HepG2 (cell line): ENCODE data around the gene ZDHHC21. TPM values are rescaled to one million over a fixed set of nuclear protein-coding genes. Genes with fewer than 3 reads are reported as not detected.

Source experiments
- ATAC-seq: fragments of 200-7000 bp; cut with Tn5 transposase; 3 replicates; pipeline ENCODE4 v1.9.1; 2020; ENCODE audit warnings: mild to moderate bottlenecking, moderate library complexity
- BruUV-seq: library from RNA; stranded (reverse); fragments of 400-500 nt; replicated peaks from 2 replicates; lab custom pipeline; 2021; lab: Mats Ljungman, UMichigan
- CTCF ChIA-PET: fragments of 300-600 bp; formaldehyde crosslinking; extraction: SDS; loops from one replicate; lab custom pipeline; 2021; ENCODE audit warnings: low total read pairs, inconsistent platforms, low intra/inter-chr PET ratio; lab: Yijun Ruan, JAX
- POLR2A ChIA-PET: fragments of 350-600 bp; sonication (Branson Sonifier 250); formaldehyde crosslinking; loops from one replicate; lab custom pipeline; 2020; ENCODE audit warnings: antibody characterized with exemption, inconsistent platforms; lab: Yijun Ruan, JAX
- DNase-seq: peaks from one replicate; pipeline ENCODE4 v3.0.0-alpha.2; 2015; ENCODE audit warnings: low spot score
- FAIRE-seq: peaks from 3 replicates; lab custom pipeline; 2011; peaks lifted over from hg19 to GRCh38; lab: Jason Lieb, UNC
- H2AFZ ChIP-seq: one replicate; pipeline ENCODE4 v1.6.1; 2011; ENCODE audit warnings: low read length, inconsistent platforms
- H3K27ac ChIP-seq: fragments of 300-600 bp; 3 replicates; pipeline ENCODE4 v1.8.0; 2011; ENCODE audit warnings: mixed run types, mild to moderate bottlenecking, mixed read lengths, low read length, inconsistent platforms; ENCODE audit not compliant: insufficient read depth; ENCODE audit errors: extremely low read length
- H3K27me3 ChIP-seq, 2 experiments: fragments of 200-600 bp in 1 of 2; 2 replicates in 1 of 2; 3 replicates in 1 of 2; pipeline versions ENCODE4 v1.6.0 to v1.8.0; 2011; ENCODE audit warnings: low read length in 2 of 2, mild to moderate bottlenecking in 2 of 2, moderate library complexity in 2 of 2, inconsistent platforms in 1 of 2; ENCODE audit not compliant: insufficient read depth in 2 of 2, control insufficient read depth in 1 of 2
- H3K36me3 ChIP-seq, 2 experiments: fragments of 200-600 bp in 1 of 2; replicated peaks in 1 of 2; 2 replicates in 1 of 2; 3 replicates in 1 of 2; pipeline versions ENCODE4 v1.5.1 to v1.8.0; 2011; ENCODE audit warnings: low read length in 2 of 2, inconsistent platforms in 1 of 2; ENCODE audit not compliant: insufficient read depth in 2 of 2, control insufficient read depth in 1 of 2
- H3K4me1 ChIP-seq: 2 replicates; pipeline ENCODE4 v1.5.1; 2012; ENCODE audit warnings: low read length, inconsistent platforms; ENCODE audit not compliant: insufficient read depth
- H3K4me2 ChIP-seq: 2 replicates; pipeline ENCODE4 v1.6.0; 2011; ENCODE audit warnings: low read depth, low read length, inconsistent platforms
- H3K4me3 ChIP-seq, 3 experiments: fragments of 200-600 bp in 1 of 3; sonication (generic), shearing (Covaris generic) in 1 of 3; replicated peaks in 1 of 3; 2 replicates each; pipeline ENCODE4 v1.5.1; 2011 to 2016; ENCODE audit warnings: low read length in 3 of 3, inconsistent platforms in 2 of 3, low read depth in 2 of 3, mild to moderate bottlenecking in 2 of 3, control low read depth in 1 of 3, mixed read lengths in 1 of 3; ENCODE audit not compliant: insufficient read depth in 1 of 3
- H3K79me2 ChIP-seq: one replicate; pipeline ENCODE4 v1.6.1; 2011; ENCODE audit warnings: low read length, inconsistent platforms; ENCODE audit not compliant: insufficient read depth
- H3K9ac ChIP-seq: 2 replicates; pipeline ENCODE4 v1.6.0; 2011; ENCODE audit warnings: mild to moderate bottlenecking, low read depth, low read length, inconsistent platforms; ENCODE audit not compliant: insufficient read depth
- H3K9me3 ChIP-seq: 2 replicates; pipeline ENCODE4 v1.5.1; 2012; ENCODE audit warnings: mild to moderate bottlenecking, low read length
- H4K20me1 ChIP-seq: 2 replicates; pipeline ENCODE4 v1.6.0; 2011; ENCODE audit warnings: inconsistent platforms, mild to moderate bottlenecking, low read length, moderate library complexity; ENCODE audit not compliant: insufficient read depth
- KAT8 ChIP-seq: IDR thresholded peaks from 2 replicates; pipeline ENCODE4 v1.6.1; 2016; ENCODE audit warnings: missing genetic modification reagents, missing compliant biosample characterization
- NCOA2 ChIP-seq: sonication (generic); formaldehyde crosslinking; IDR thresholded peaks from 2 replicates; pipeline ENCODE4 v1.8.0; 2022; ENCODE audit warnings: inconsistent platforms
- SATB2 ChIP-seq: sonication (generic); formaldehyde crosslinking; IDR thresholded peaks from 2 replicates; pipeline ENCODE4 v1.5.0; 2020; ENCODE audit warnings: missing genetic modification reagents
- SNAPC2 ChIP-seq: sonication (generic); formaldehyde crosslinking; IDR thresholded peaks from 2 replicates; pipeline ENCODE4 v1.8.1; 2022; ENCODE audit warnings: mild to moderate bottlenecking, missing genetic modification reagents
- SOX13 ChIP-seq, 3 experiments: fragments of 450-650 bp in 1 of 3; sonication (generic) in 1 of 3; formaldehyde crosslinking in 1 of 3; IDR thresholded peaks in 2 of 3; conservative IDR thresholded peaks in 1 of 3; 2 replicates each; pipeline versions ENCODE4 v1.5.0 to v1.6.1; 2016 to 2020; ENCODE audit warnings: antibody characterized with exemption in 1 of 3, mild to moderate bottlenecking in 1 of 3, missing compliant biosample characterization in 1 of 3, missing genetic modification reagents in 1 of 3, moderate library complexity in 1 of 3
- STAT6 ChIP-seq: sonication (generic); formaldehyde crosslinking; IDR thresholded peaks from 2 replicates; pipeline ENCODE4 v1.4.0; 2020; ENCODE audit warnings: missing genetic modification reagents, mild to moderate bottlenecking, borderline replicate concordance
- ZBED4 ChIP-seq: sonication (generic); formaldehyde crosslinking; IDR thresholded peaks from 2 replicates; pipeline ENCODE4 v1.4.0; 2020; ENCODE audit warnings: missing genetic modification reagents, borderline replicate concordance
- ZBTB4 ChIP-seq: sonication (generic); formaldehyde crosslinking; IDR thresholded peaks from 2 replicates; pipeline ENCODE4 v1.4.0; 2020; ENCODE audit warnings: missing genetic modification reagents, mild to moderate bottlenecking, borderline replicate concordance
- ZNF3 ChIP-seq: IDR thresholded peaks from 2 replicates; pipeline ENCODE4 v1.7.0; 2017; ENCODE audit warnings: inconsistent platforms
- ZNF557 ChIP-seq: sonication (generic); formaldehyde crosslinking; IDR thresholded peaks from 2 replicates; pipeline ENCODE4 v1.4.0; 2020; ENCODE audit warnings: missing genetic modification reagents
- ZNF598 ChIP-seq: sonication (generic); formaldehyde crosslinking; IDR thresholded peaks from 2 replicates; pipeline ENCODE4 v1.5.1; 2020; ENCODE audit warnings: mild to moderate bottlenecking, missing genetic modification reagents, borderline replicate concordance
- ZNF740 ChIP-seq: sonication (generic); formaldehyde crosslinking; IDR thresholded peaks from 2 replicates; pipeline ENCODE4 v1.4.0; 2020; ENCODE audit warnings: missing genetic modification reagents
- ZSCAN29 ChIP-seq: sonication (generic); formaldehyde crosslinking; conservative IDR thresholded peaks from 2 replicates; pipeline ENCODE4 v1.4.0; 2020; ENCODE audit warnings: mild to moderate bottlenecking, missing genetic modification reagents
- WGBS: methylation state at CpG from one replicate; pipeline ENCODE4 v1.1.6; 2017; ENCODE audit warnings: low lambda C conversion rate; 5-methylcytosine and 5-hydroxymethylcytosine counted together
- in situ Hi-C: cut with HindIII; loops from 2 replicates; pipeline ENCODE4 v1.10.0; 2017; ENCODE audit warnings: low pct_unique_long_range_greater_than_20kb; ENCODE audit not compliant: extremely low pct_ligation_motif_present
- intact Hi-C: fragments of 100-400 bp; cut with micrococcal nuclease; formaldehyde crosslinking; loops from one replicate; pipeline ENCODE4 v1.10.0; 2022; ENCODE audit not compliant: unreplicated experiment
- polyA plus RNA-seq, 8 experiments: library from polyadenylated mRNA; depleted of rRNA in 3 of 8; stranded (reverse) in 7 of 8; unstranded in 1 of 8; fragments of >200 nt; fragmentation: Illumina TruSeq in 4 of 8; extraction: Trizol in 4 of 8; gene quantifications; 2 replicates each; pipeline versions ENCODE4 v1.2.1 to v1.2.3, GENCODE V29; 2011 to 2016; ENCODE audit warnings: low read depth in 4 of 8, missing spikeins in 1 of 8, mixed read lengths in 1 of 8; ENCODE audit not compliant: insufficient read depth in 1 of 8
- total RNA-seq, 5 experiments: library from RNA; depleted of rRNA; stranded (reverse); fragments of >200 nt; fragmentation: Illumina TruSeq; extraction: Trizol; gene quantifications; 2 replicates each; pipeline ENCODE4 v1.2.3, GENCODE V29; 2016; ENCODE audit warnings: low read depth in 1 of 5

Gene ZDHHC21
- total and polyA plus RNA-seq, 2 of the 13 experiments (the other 11 are each of a cell fraction or from before 2014, with no cell fraction given), result 2.4 to 3.7 TPM

GRCh38 chr9:14565352-14566016, 127.7 kb downstream of the ZDHHC21 start:
- no TSS peak for BruUV-seq
- Histone ChIP-seq H3K4me2 (no peak overlapping the region), H3K27me3 (no peaks in the 10 kb centered on the region), H2AFZ (no peak overlapping the region), H3K27ac (no peak overlapping the region), H3K9me3 (no peaks in the 10 kb centered on the region), H3K79me2 (no peaks in the 10 kb centered on the region), H3K4me3 (no peak overlapping the region), H3K36me3 (no peaks in the 10 kb centered on the region), H4K20me1 (no peaks in the 10 kb centered on the region), H3K4me1 (peaks cover 59% of the 10 kb centered on the region), H3K9ac (no peak overlapping the region)
- DNase-seq, result no peak
- intact Hi-C loops, result loop anchor here (10.0 kb wide), 2 partner anchors 49 to 101 kb away; no protein-coding TSS in a partner anchor
- no peak for TF ChIP-seq ZBED4
- TF ChIP-seq ZNF3 (CRISPR knock-in tag), result no peak
- TF ChIP-seq ZNF740 (CRISPR knock-in tag), result no peak
- TF ChIP-seq ZBTB4 (CRISPR knock-in tag), result no peak
- TF ChIP-seq SATB2 (CRISPR knock-in tag), result no peak
- no peak for TF ChIP-seq ZSCAN29
- TF ChIP-seq SOX13 (IDR thresholded peaks at IDR 0.05), result no peak
- TF ChIP-seq SOX13 (CRISPR knock-in tag; conservative IDR thresholded peaks at IDR 0.05 in 1 of 2, IDR thresholded peaks at IDR 0.05 in 1 of 2), result no peak
- no peak for TF ChIP-seq SNAPC2 (CRISPR knock-in tag)
- no peak for TF ChIP-seq STAT6 (CRISPR knock-in tag)
- no peak for TF ChIP-seq NCOA2 (CRISPR knock-in tag)
- TF ChIP-seq KAT8 (CRISPR knock-in tag), result no peak
- TF ChIP-seq ZNF557 (CRISPR knock-in tag), result no peak
- TF ChIP-seq ZNF598 (CRISPR knock-in tag), result no peak
- FAIRE-seq, result no peak
- ATAC-seq, result no peak
- ChIA-PET CTCF (no interaction called here), POLR2A (no interaction called here)
- WGBS, result 31% methylated on average over 2 of the region's 4 CpGs
- in situ Hi-C loops, result no loop called here
